GM18520 (cell line): ENCODE measurements around the gene MAS1.

Source experiments
- ATAC-seq: cut with Tn5 transposase; IDR thresholded peaks from one replicate; pipeline ENCODE4 v1.9.1; 2021; ENCODE audit not compliant: unreplicated experiment

MAS1 gene

GRCh38 chr6:159879856-159880255, 10.9 kb upstream of the MAS1 start:
- no peak for ATAC-seq

- ATAC-seq, result no peak
Measured at GRCh38 chr6:159880412-159880975, 10.3 kb upstream of the MAS1 start.

- no peak for ATAC-seq
Measured at GRCh38 chr6:159884720-159885119, 6.1 kb upstream of the MAS1 start.

- no peak for ATAC-seq
Measured at GRCh38 chr6:159886270-159886669, 4.5 kb upstream of the MAS1 start.

- ATAC-seq, result no peak
Measured at GRCh38 chr6:159887146-159887545, 3.6 kb upstream of the MAS1 start.

GRCh38 chr6:159887761-159888160, 3.0 kb upstream of the MAS1 start:
- no peak for ATAC-seq

DNA sequence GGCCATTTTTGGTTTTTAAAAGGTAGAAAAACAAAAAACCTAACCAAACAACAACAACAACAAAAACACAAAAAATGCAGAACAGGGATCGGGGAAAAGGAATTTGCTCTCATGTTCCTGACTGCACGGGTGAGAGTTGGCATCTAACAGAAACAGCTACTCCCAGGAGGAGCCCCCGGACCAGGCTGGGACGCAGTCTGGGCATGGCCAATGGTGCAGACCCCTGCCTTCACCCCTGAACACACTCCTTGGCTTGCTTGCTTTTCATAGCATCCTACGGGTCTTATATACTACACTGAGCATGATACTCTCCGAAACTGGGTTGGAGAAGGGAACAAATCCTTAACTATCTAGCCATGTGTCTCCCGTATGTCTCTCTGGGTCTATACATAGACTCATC, 587 bp upstream of the MAS1 start:
- no peak for ATAC-seq

DNA sequence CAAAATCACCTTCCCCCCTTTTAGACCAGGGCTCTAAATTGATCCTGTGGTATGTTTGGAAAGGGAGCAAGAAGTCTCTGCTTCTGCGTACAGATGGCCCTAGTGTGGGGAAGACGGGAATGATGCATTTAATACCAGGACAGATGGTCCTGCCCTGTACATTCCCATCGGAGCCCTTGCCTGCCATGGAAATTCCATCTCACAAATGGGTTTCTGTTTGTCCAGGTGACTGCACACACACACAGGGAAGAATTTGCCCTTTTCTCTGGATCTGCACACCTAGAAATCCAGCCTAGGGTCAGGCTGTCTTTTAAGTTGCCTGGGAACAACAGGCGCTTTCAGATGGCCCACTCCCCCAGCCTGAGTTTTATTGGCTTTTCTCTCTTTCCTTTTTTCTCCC, 1.3 kb downstream of the MAS1 start:
- ATAC-seq, result no peak

DNA sequence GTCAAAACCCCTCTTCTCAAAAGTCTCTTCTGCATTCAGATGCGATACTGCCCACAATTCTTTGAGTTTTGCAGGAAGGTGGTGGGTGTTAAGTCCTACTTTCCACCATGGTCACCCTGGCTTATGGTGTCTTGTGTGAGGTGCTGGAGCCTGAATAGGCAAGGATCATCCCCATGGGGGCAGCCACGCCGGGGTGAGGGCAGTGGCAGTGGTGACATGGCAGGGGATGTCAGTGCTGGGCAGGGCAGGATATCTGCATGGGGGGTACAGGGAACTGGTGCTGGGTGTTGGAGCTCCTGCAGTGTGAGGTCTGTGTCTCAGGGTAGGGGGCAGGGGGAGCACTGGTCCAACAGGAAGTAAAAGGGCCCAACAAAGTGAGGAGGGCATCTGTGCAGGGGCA, 2.3 kb downstream of the MAS1 start:
- no peak for ATAC-seq

- ATAC-seq, result no peak
Measured at GRCh38 chr6:159894991-159895390, 4.2 kb downstream of the MAS1 start.

- ATAC-seq, result no peak
Measured at GRCh38 chr6:159897603-159898002, 6.8 kb downstream of the MAS1 start.

DNA sequence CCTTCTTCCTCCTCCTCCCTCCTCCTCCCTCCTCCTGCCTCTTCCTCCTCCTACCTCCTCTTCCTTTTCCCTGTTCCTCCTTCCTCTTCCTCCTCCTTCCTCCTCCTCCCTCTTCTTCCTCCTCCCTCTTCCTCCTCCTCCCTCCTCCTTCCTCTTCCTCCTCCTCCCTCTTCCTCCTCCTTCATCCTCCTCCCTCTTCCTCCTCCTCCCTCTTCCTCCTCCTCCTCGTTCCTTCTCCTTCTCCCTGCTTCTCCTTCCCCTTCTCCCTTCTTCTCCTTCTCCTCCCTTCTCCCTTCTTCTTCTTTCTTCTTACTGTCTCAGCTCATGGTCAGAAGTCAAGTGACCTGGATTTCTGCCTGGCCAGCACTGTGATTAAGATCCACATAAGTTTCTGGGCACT, 7.7 kb downstream of the MAS1 start:
- no peak for ATAC-seq

GRCh38 chr6:159899994-159900745, 9.4 kb downstream of the MAS1 start:
- ATAC-seq, result no peak

GRCh38 chr6:159902620-159903019, 11.8 kb downstream of the MAS1 start:
- no peak for ATAC-seq

DNA sequence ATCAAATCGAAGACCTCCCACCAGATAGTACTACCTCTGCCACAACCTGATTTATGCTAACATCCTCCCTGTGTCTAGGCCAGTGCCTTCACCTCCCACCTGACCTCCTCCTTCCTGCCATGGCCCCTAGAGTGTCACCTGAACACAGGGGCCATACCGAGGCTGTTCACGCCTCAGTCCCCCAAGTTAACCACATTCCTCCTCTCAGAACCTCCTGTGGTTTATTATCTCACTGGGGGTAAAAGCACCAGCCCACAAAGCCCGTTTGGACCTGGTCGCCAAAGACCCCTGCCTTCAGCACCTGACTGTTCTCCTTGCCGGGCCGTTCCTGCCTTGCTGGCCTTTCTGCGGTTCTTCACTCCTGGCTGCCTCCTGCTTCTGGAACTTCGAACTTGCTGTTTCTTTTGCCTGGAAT, 13.7 kb downstream of the MAS1 start:
- no peak for ATAC-seq

DNA sequence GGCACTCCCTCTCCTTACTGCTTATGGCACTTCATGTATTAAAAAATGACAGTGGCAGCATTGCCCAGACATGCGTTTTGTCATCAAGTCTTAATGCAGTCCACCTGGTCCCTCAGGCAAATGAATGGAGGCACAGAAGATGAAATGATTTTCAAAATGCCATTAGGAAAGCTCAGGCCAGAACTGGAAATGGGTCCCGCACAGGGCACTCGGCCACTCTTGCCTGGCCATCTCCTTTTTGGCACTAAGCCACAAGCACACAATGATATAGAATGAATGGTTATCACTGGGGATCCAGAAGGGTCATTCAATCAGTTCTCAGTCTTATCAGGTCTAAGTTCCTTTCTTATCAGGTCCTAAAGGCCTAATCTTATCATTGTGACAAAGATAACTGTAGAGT, 15.6 kb downstream of the MAS1 start:
- no peak for ATAC-seq

GRCh38 chr6:159908535-159908934, 17.7 kb downstream of the MAS1 start:
- no peak for ATAC-seq

GRCh38 chr6:159908979-159909378, 18.2 kb downstream of the MAS1 start:
- no peak for ATAC-seq

DNA sequence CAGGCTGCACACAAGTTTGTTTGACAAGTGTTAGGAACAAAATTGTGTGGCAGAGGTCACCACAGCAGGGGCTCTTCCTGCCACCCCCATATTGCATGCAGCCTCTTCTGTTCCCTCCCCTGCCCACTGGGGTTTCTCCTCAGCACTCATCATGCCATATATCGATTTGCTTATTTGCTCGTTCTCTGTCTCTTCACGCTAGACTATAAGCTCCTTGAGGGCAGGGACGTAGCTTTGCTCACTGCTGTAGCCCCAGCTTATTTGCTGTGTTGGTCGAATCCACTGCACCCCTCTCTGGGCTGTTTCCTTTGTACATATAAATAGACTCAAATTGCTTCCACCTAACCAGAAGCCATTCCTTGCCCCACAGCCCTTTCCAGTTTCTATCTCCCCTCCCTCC, 19.6 kb downstream of the MAS1 start:
- no peak for ATAC-seq

- ATAC-seq, result no peak
Measured at GRCh38 chr6:159913375-159913774, 22.6 kb downstream of the MAS1 start.

- ATAC-seq, result no peak
Measured at GRCh38 chr6:159913862-159914564, 23.2 kb downstream of the MAS1 start.

GRCh38 chr6:159914565-159914923, 23.8 kb downstream of the MAS1 start:
- no peak for ATAC-seq
